Skeletal muscle tissue (tissue), 4 donors: Measurements from ENCODE around the gene UTS2B. TPM values are rescaled to one million over a fixed set of nuclear protein-coding genes. Genes with fewer than 3 reads are reported as not detected.
"Not testable (repeated sequence)": the region's sequence is repeated elsewhere in the genome, so short reads cannot be mapped to it uniquely, and the experiment has no call there.

Experiments
- H3K27ac ChIP-seq: one replicate; pipeline ENCODE4 v1.7.0; 2013; ENCODE audit warnings: mild to moderate bottlenecking, low read depth, low read length, inconsistent platforms
- H3K27me3 ChIP-seq, 3 donors: one replicate each; pipeline ENCODE4 v1.7.0; 2013; ENCODE audit warnings: low read length in 3 of 3; ENCODE audit not compliant: control insufficient read depth in 3 of 3, insufficient read depth in 3 of 3
- H3K36me3 ChIP-seq, 3 donors: one replicate each; pipeline ENCODE4 v1.7.0; 2013; ENCODE audit warnings: low read length in 3 of 3; ENCODE audit not compliant: control insufficient read depth in 3 of 3, insufficient read depth in 3 of 3
- H3K4me1 ChIP-seq, 3 donors: one replicate each; pipeline ENCODE4 v1.7.0; 2013; ENCODE audit warnings: low read length in 3 of 3, mild to moderate bottlenecking in 3 of 3; ENCODE audit not compliant: control insufficient read depth in 3 of 3, insufficient read depth in 3 of 3
- H3K4me3 ChIP-seq, 3 donors: one replicate each; pipeline ENCODE4 v1.7.0; 2013; ENCODE audit warnings: low read length in 3 of 3
- H3K9ac ChIP-seq, 3 donors: one replicate each; pipeline ENCODE4 v1.7.0; 2013; ENCODE audit warnings: low read length in 3 of 3, mild to moderate bottlenecking in 3 of 3, moderate library complexity in 2 of 3, low read depth in 1 of 3
- H3K9me3 ChIP-seq, 3 donors: one replicate each; pipeline ENCODE4 v1.7.0; 2013; ENCODE audit warnings: low read length in 3 of 3; ENCODE audit not compliant: control insufficient read depth in 3 of 3
- total RNA-seq: library from RNA; depleted of rRNA; stranded (reverse); fragments of >200 nt; gene quantifications from one replicate; pipeline ENCODE4 v1.2.3, GENCODE V29; 2014
- donor health status: Osteomylitis.

UTS2B gene
- total RNA-seq, 1 donor from 2014 or later, result not detected

- Histone ChIP-seq H3K27ac (no peak overlapping the region), H3K9me3 (no peaks in the 10 kb centered on the region), H3K36me3 (no peaks in the 10 kb centered on the region), H3K9ac (no peak overlapping the region), H3K4me3 (no peak overlapping the region), H3K4me1 (no peaks in the 10 kb centered on the region), H3K27me3 (no peaks in the 10 kb centered on the region)
Measured at GRCh38 chr3:191254098-191254873, 76.0 kb downstream of the UTS2B start.

- no peaks in the 10 kb centered on the region for H3K4me1 ChIP-seq
- no peak overlapping the region for H3K27ac ChIP-seq
- no peaks in the 10 kb centered on the region for H3K27me3 ChIP-seq
- no peaks in the 10 kb centered on the region for H3K36me3 ChIP-seq
- no peaks in the 10 kb centered on the region for H3K9me3 ChIP-seq
- no peak overlapping the region for H3K9ac ChIP-seq
- H3K4me3 ChIP-seq, result no peak overlapping the region
Measured at GRCh38 chr3:191253089-191253799, 77.1 kb downstream of the UTS2B start.

GRCh38 chr3:191246630-191247029, 83.7 kb downstream of the UTS2B start:
- H3K27me3 ChIP-seq, result no peaks in the 10 kb centered on the region
- H3K4me3 ChIP-seq, result no peak overlapping the region
- no peak overlapping the region for H3K27ac ChIP-seq

GRCh38 chr3:191246034-191246433, 84.3 kb downstream of the UTS2B start:
- not testable (repeated sequence) for H3K9me3 ChIP-seq, H3K27ac ChIP-seq, H3K27me3 ChIP-seq, H3K9ac ChIP-seq, H3K4me1 ChIP-seq, H3K4me3 ChIP-seq, H3K36me3 ChIP-seq

More at GRCh38 chr3:191246630-191247029, 83.7 kb downstream of the UTS2B start:
- H3K9me3 ChIP-seq, result no peaks in the 10 kb centered on the region
- no peaks in the 10 kb centered on the region for H3K4me1 ChIP-seq
- H3K36me3 ChIP-seq, result no peaks in the 10 kb centered on the region
- H3K9ac ChIP-seq, result no peak overlapping the region

GRCh38 chr3:191244242-191244867, 86.0 kb downstream of the UTS2B start:
- Histone ChIP-seq H3K27me3 (no peaks in the 10 kb centered on the region), H3K4me3 (no peak overlapping the region), H3K4me1 (no peaks in the 10 kb centered on the region), H3K9me3 (no peaks in the 10 kb centered on the region), H3K9ac (no peak overlapping the region), H3K36me3 (no peaks in the 10 kb centered on the region), H3K27ac (no peak overlapping the region)

- Histone ChIP-seq H3K9ac (no peak overlapping the region), H3K9me3 (no peaks in the 10 kb centered on the region), H3K4me1 (no peaks in the 10 kb centered on the region), H3K27ac (no peak overlapping the region), H3K36me3 (no peaks in the 10 kb centered on the region), H3K4me3 (no peak overlapping the region), H3K27me3 (no peaks in the 10 kb centered on the region)
Measured at GRCh38 chr3:191240486-191240885, 89.8 kb downstream of the UTS2B start.

- Histone ChIP-seq H3K27me3 (no peaks in the 10 kb centered on the region), H3K9me3 (no peaks in the 10 kb centered on the region), H3K4me1 (no peaks in the 10 kb centered on the region), H3K27ac (no peak overlapping the region), H3K36me3 (no peaks in the 10 kb centered on the region), H3K4me3 (no peak overlapping the region), H3K9ac (no peak overlapping the region)
Measured at GRCh38 chr3:191239407-191240031, 90.8 kb downstream of the UTS2B start.

GRCh38 chr3:191238321-191238817, 92.0 kb downstream of the UTS2B start:
- Histone ChIP-seq H3K27ac (no peak overlapping the region), H3K27me3 (no peaks in the 10 kb centered on the region), H3K36me3 (no peaks in the 10 kb centered on the region), H3K4me3 (no peak overlapping the region), H3K9ac (no peak overlapping the region), H3K9me3 (no peaks in the 10 kb centered on the region), H3K4me1 (no peaks in the 10 kb centered on the region)

GRCh38 chr3:191237047-191237882, 93.1 kb downstream of the UTS2B start:
- Histone ChIP-seq H3K4me1 (no peaks in the 10 kb centered on the region), H3K27me3 (no peaks in the 10 kb centered on the region), H3K27ac (no peak overlapping the region), H3K9me3 (no peaks in the 10 kb centered on the region), H3K4me3 (no peak overlapping the region), H3K9ac (no peak overlapping the region), H3K36me3 (no peaks in the 10 kb centered on the region)
